ENCODE measurements around the gene ZNF280B. TPM values are rescaled to one million over a fixed set of nuclear protein-coding genes. Genes with fewer than 3 reads are reported as not detected.

Gene ZNF280B
- polyA plus RNA-seq, 1 donor from 2014 or later: 0.98 TPM

DNA sequence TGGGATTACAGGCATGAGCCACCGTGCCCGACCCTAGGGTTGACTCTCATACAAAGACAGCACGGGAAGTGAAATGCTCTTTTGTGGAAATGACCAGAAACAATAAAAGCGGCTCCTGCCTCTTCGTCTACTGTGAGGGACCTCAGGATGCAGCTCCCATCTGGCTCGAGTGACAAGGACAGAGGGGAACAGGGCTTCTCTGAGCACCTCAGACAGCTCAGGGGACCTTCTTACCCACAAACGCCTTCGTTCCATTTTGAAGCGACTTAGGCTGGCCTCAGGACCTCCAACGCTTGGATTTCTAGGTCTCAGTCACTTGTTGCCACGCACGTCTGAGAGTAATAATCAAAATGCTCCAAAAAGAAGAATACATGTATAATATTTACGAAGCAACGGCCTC is 48.0 kb upstream of the ZNF280B start:
- Histone ChIP-seq H3K4me2 (ENCODE audit: low read length) (no peak overlapping the region), H4K20me1 (ENCODE audit: insufficient read depth) (no peaks in the 10 kb centered on the region)

GRCh38 chr22:22555596-22555995 is 47.1 kb upstream of the ZNF280B start:
- Histone ChIP-seq H3K9ac (ENCODE audit: low read length) (no peak overlapping the region), H3K9me3 (ENCODE audit: low read length) (no peaks in the 10 kb centered on the region), H3K36me3 (ENCODE audit: insufficient read depth, low read length) (no peaks in the 10 kb centered on the region), H3K27me3 (ENCODE audit: insufficient read depth, low read depth, low read length) (no peaks in the 10 kb centered on the region), H4K20me1 (ENCODE audit: insufficient read depth) (no peaks in the 10 kb centered on the region), H3K4me3 (ENCODE audit: low read length) (no peak overlapping the region), H3K27ac (ENCODE audit: low read length) (no peak overlapping the region), H3K4me2 (ENCODE audit: low read length) (no peak overlapping the region), H3K79me2 (replicated peaks; ENCODE audit: insufficient read depth, low read length) (no peaks in the 10 kb centered on the region), H3K9me2 (ENCODE audit: insufficient read depth, low read length) (no peaks in the 10 kb centered on the region), H3F3A (ENCODE audit: insufficient read depth, low read length, poor library complexity, severe bottlenecking) (no peaks in the 10 kb centered on the region), H2AFZ (ENCODE audit: low read depth, low read length) (no peak overlapping the region)
- TF ChIP-seq TAF1 (IDR thresholded peaks at IDR 0.05; ENCODE audit: low read depth) (no peak), RAD21 (conservative IDR thresholded peaks at IDR 0.05) (no peak)
- TF ChIP-seq, protein P1, sequence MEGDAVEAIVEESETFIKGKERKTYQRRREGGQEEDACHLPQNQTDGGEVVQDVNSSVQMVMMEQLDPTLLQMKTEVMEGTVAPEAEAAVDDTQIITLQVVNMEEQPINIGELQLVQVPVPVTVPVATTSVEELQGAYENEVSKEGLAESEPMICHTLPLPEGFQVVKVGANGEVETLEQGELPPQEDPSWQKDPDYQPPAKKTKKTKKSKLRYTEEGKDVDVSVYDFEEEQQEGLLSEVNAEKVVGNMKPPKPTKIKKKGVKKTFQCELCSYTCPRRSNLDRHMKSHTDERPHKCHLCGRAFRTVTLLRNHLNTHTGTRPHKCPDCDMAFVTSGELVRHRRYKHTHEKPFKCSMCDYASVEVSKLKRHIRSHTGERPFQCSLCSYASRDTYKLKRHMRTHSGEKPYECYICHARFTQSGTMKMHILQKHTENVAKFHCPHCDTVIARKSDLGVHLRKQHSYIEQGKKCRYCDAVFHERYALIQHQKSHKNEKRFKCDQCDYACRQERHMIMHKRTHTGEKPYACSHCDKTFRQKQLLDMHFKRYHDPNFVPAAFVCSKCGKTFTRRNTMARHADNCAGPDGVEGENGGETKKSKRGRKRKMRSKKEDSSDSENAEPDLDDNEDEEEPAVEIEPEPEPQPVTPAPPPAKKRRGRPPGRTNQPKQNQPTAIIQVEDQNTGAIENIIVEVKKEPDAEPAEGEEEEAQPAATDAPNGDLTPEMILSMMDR (IDR thresholded peaks at IDR 0.05; ENCODE audit: poor library complexity, severe bottlenecking): no peak

More for the DNA sequence above, 48.0 kb upstream of the ZNF280B start:
- no peak overlapping the region for H2AFZ ChIP-seq (ENCODE audit: low read depth, low read length)
- H3K79me2 ChIP-seq (replicated peaks; ENCODE audit: insufficient read depth, low read length): no peaks in the 10 kb centered on the region
- no peak for TF ChIP-seq SMC3 (conservative IDR thresholded peaks at IDR 0.05; ENCODE audit: poor library complexity)
- TF ChIP-seq POLR2AphosphoS5 (IDR thresholded peaks at IDR 0.05): no peak
- H3K9ac ChIP-seq (ENCODE audit: low read length): no peak overlapping the region
- H3K27me3 ChIP-seq (ENCODE audit: insufficient read depth, low read depth, low read length): no peaks in the 10 kb centered on the region
- no peaks in the 10 kb centered on the region for H3K9me3 ChIP-seq (ENCODE audit: low read length)
- H3K9me2 ChIP-seq (ENCODE audit: insufficient read depth, low read length): no peaks in the 10 kb centered on the region
- H3F3A ChIP-seq (ENCODE audit: insufficient read depth, low read length, poor library complexity, severe bottlenecking): no peaks in the 10 kb centered on the region
- H3K4me3 ChIP-seq (ENCODE audit: low read length): no peak overlapping the region
- H3K27ac ChIP-seq (ENCODE audit: low read length): no peak overlapping the region
- H3K36me3 ChIP-seq (ENCODE audit: insufficient read depth, low read length): no peaks in the 10 kb centered on the region

DNA sequence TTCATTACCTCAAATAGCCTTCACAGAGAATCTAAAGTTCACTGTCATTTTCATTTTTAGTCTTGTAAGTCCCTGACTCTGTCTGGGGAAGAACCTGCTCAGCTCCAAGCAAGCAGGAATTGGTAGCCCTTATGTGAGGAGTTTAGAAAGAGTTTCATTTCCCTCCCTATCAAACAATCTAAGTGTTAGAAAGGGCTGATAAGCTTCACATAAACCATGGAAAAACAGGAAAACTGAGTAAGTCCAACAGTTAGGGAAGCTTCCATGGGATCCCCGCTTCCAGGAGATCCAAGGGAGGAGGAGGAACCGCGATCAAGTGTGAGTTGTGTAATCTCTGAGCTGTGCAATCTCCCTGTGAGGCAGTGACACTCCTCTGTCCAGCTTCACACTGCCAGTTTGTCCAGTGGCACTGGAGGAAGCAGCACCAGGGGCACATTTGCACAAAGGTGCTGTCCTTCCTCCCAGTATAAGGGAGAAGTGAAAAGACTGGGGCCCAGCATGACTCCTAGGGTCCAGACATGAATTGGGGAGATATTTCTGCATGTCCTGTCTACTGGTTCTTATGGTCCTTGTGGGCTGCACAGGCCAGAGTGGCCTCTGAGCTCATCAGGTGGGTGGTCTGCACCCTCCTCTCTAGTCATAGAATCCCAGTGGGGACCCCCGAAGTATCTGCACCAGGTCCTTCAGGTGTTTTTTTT is 46.2 kb upstream of the ZNF280B start:
- Histone ChIP-seq H3K27me3 (ENCODE audit: insufficient read depth, low read depth, low read length) (no peaks in the 10 kb centered on the region), H3K36me3 (ENCODE audit: insufficient read depth, low read length) (no peaks in the 10 kb centered on the region), H3K4me2 (ENCODE audit: low read length) (no peak overlapping the region), H3K79me2 (replicated peaks; ENCODE audit: insufficient read depth, low read length) (no peaks in the 10 kb centered on the region), H2AFZ (ENCODE audit: low read depth, low read length) (no peak overlapping the region), H3K27ac (ENCODE audit: low read length) (no peak overlapping the region), H3K9me2 (ENCODE audit: insufficient read depth, low read length) (no peaks in the 10 kb centered on the region), H3K9me3 (ENCODE audit: low read length) (no peaks in the 10 kb centered on the region), H4K20me1 (ENCODE audit: insufficient read depth) (no peaks in the 10 kb centered on the region), H3K4me3 (ENCODE audit: low read length) (no peak overlapping the region), H3F3A (ENCODE audit: insufficient read depth, low read length, poor library complexity, severe bottlenecking) (no peaks in the 10 kb centered on the region), H3K9ac (ENCODE audit: low read length) (no peak overlapping the region)
- TF ChIP-seq, protein P1 (IDR thresholded peaks at IDR 0.05; ENCODE audit: poor library complexity, severe bottlenecking): no peak
- TF ChIP-seq TAF1 (IDR thresholded peaks at IDR 0.05; ENCODE audit: low read depth) (no peak), EP300 (conservative IDR thresholded peaks at IDR 0.05; ENCODE audit: poor library complexity, severe bottlenecking) (no peak), RAD21 (conservative IDR thresholded peaks at IDR 0.05) (no peak), POLR2AphosphoS5 (IDR thresholded peaks at IDR 0.05) (no peak), SMC3 (conservative IDR thresholded peaks at IDR 0.05; ENCODE audit: poor library complexity) (no peak), REST (IDR thresholded peaks at IDR 0.05; ENCODE audit: borderline replicate concordance) (no peak), EZH2 (IDR thresholded peaks at IDR 0.05; ENCODE audit: borderline replicate concordance, insufficient read depth, low read length, poor library complexity, severe bottlenecking) (no peak), MXI1 (conservative IDR thresholded peaks at IDR 0.05; ENCODE audit: poor library complexity, severe bottlenecking) (no peak)

Measured in neural cell (in vitro differentiated cells).